Transverse colon (tissue), 4 donors: ENCODE measurements around the gene TAF5L. TPM values are rescaled to one million over a fixed set of nuclear protein-coding genes. Genes with fewer than 3 reads are reported as not detected.

Experiments
- DNase-seq: peaks from one replicate; pipeline ENCODE4 v3.0.0-alpha.2; 2019
- H3K27ac ChIP-seq, 4 donors: fragments of 200-600 bp; sonication (generic); 2 replicates each; pipeline ENCODE4 v1.5.1; 2016 to 2018; ENCODE audit warnings: inconsistent platforms in 4 of 4
- H3K27me3 ChIP-seq: fragments of 200-600 bp; sonication (generic); 2 replicates; pipeline ENCODE4 v1.5.1; 2017; ENCODE audit warnings: inconsistent platforms
- H3K36me3 ChIP-seq, 4 donors: fragments of 200-600 bp; sonication (generic); 2 replicates each; pipeline ENCODE4 v1.5.1; 2017 to 2019; ENCODE audit warnings: inconsistent platforms in 4 of 4
- H3K4me1 ChIP-seq, 4 donors: fragments of 200-600 bp; sonication (generic); 2 replicates each; pipeline ENCODE4 v1.5.1; 2017 to 2020; ENCODE audit warnings: inconsistent platforms in 4 of 4
- H3K4me3 ChIP-seq, 4 donors: fragments of 200-600 bp; sonication (generic); 1 replicate in 1 of 4; 2 replicates in 3 of 4; pipeline versions ENCODE4 v1.5.1 to v1.6.1; 2017 to 2019; ENCODE audit warnings: inconsistent platforms in 4 of 4
- H3K9me3 ChIP-seq, 2 donors: fragments of 200-600 bp; sonication (generic); 2 replicates each; pipeline ENCODE4 v1.5.1; 2017 to 2019; ENCODE audit warnings: inconsistent platforms in 2 of 2
- EP300 ChIP-seq: sonication (generic); formaldehyde crosslinking; IDR thresholded peaks from one replicate; pipeline ENCODE4 v1.6.1; 2017; ENCODE audit warnings: antibody characterized with exemption, low read depth
- POLR2A ChIP-seq: fragments of 450-650 bp; IDR thresholded peaks from one replicate; pipeline ENCODE4 v1.6.1; 2016; ENCODE audit warnings: antibody characterized with exemption, mild to moderate bottlenecking, moderate library complexity
- POLR2AphosphoS5 ChIP-seq, 3 donors: sonication (generic); formaldehyde crosslinking; IDR thresholded peaks; one replicate each; pipeline ENCODE4 v1.6.1; 2016; ENCODE audit warnings: antibody characterized with exemption in 3 of 3
- WGBS, 2 donors: methylation state at CpG; one replicate each; pipeline ENCODE4 v1.1.5; 2018; ENCODE audit warnings: low coverage in 1 of 2; 5-methylcytosine and 5-hydroxymethylcytosine counted together
- in situ Hi-C, 4 donors: fragments of 200-750 bp; cut with MboI; loops; one replicate each; pipeline versions ENCODE4 v1.15.0 to v1.15.1; 2017; ENCODE audit warnings: low sequenced_read_pairs in 3 of 4, low pct_ligation_motif_present in 1 of 4, low pct_unique_long_range_greater_than_20kb in 1 of 4
- intact Hi-C: fragments of 100-400 bp; cut with DNase I; formaldehyde crosslinking; loops from one replicate; pipeline ENCODE4 v1.15.1; 2023; ENCODE audit warnings: low total_unique reads
- total RNA-seq, 4 donors: library from RNA; depleted of rRNA; stranded (reverse); fragments of >200 nt; gene quantifications; one replicate each; pipeline ENCODE4 v1.1.0, GENCODE V29; 2016
- TF ChIP-seq, protein P1 (sequence below), 5 experiments: fragments of 200-600 bp in 3 of 5; fragments of 450-650 bp in 2 of 5; sonication (generic) in 3 of 5; IDR thresholded peaks; 1 replicate in 2 of 5; 2 replicates in 3 of 5; pipeline ENCODE4 v1.5.1; 2016 to 2017; ENCODE audit warnings: antibody characterized with exemption in 5 of 5, inconsistent platforms in 3 of 5, mild to moderate bottlenecking in 2 of 5, moderate library complexity in 1 of 5

TAF5L gene
- total RNA-seq, 4 donors from 2014 or later = 10.7 to 22.1 (median 15.4) TPM

DNA sequence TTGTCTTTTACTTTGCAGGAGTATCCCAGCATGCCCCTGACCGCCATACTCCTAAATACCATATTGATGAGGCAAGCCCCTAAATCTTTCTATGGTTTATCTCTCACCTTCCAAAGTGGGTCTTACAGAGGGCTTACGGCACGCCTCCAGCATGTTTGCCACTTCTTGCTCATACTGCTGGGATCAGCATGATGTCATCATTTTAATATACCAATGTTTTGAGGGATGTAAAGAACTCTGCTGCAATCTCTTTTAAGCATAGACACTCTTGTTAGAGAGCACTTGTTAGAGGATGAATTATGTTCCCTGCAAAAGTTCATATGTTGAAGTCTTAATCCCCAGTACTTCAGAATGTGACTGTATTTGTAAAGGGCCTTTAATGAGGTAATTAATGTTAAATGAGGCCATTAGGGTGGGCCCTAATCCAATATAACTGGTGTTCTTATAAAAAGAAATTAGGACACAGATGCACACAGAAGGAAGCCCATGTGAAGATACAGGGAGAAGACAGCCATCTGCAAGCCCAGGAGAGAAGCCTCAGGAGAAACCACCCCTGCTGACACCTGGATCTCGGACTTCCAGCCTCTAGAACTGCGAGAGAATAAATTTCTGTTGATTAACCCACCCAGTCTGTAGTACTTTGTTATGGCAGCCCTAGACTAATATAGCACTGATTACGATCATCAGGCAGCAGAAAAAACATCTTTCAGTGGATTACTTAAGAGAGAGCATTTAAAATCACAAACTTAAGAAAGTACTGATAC is 51.1 kb downstream of the TAF5L start:
- intact Hi-C loops (no loop called here), in situ Hi-C loops (loop anchor here in 1 of 4 donors (10.0 kb wide), 1 partner anchor 50 kb away; the partner anchor contains the start of genes TAF5L and URB2)
- Histone ChIP-seq H3K36me3 (no peaks in the 10 kb centered on the region), H3K27me3 (no peaks in the 10 kb centered on the region), H3K4me3 (no peak overlapping the region), H3K9me3 (no peaks in the 10 kb centered on the region), H3K27ac (no peak overlapping the region), H3K4me1 (peaks cover 5 to 36% (median 16%) of the 10 kb centered on the region in 4 donors)
- 96 to 100% methylated on average over 5 to 6 of the region's 6 CpGs for WGBS, 2 donors
- TF ChIP-seq POLR2AphosphoS5 (IDR thresholded peaks at IDR 0.05) (no peak), EP300 (no peak)
- no peak for DNase-seq

DNA sequence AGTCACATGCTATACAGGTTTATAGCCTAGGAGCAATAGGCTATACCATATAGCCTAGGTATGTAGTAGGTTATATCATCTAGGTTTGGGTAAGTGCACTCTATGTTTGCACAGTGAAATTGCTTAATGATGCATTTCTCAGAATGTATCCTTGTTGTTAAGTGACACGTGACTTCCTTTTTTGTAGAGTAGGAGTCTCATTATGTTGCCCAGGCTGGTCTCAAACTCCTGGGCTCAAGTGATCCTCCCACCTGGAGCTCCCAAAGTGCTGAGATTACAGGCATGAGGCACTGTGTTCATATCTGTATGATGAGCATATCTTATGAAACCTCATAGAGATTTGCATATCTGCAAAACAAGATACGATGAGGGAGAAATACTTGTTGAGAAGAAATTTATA is 53.6 kb downstream of the TAF5L start:
- Histone ChIP-seq H3K4me1 (peaks cover 0 to 21% (median 3%) of the 10 kb centered on the region in 4 donors), H3K9me3 (no peaks in the 10 kb centered on the region), H3K27me3 (no peaks in the 10 kb centered on the region), H3K27ac (peak overlapping the region in 2 of 4 donors; percentile 5 to 23), H3K4me3 (no peak overlapping the region), H3K36me3 (no peaks in the 10 kb centered on the region)
- TF ChIP-seq POLR2AphosphoS5 (IDR thresholded peaks at IDR 0.05) (peak in 1 of 3 donors; percentile 14), POLR2A (no peak), EP300 (no peak)
- TF ChIP-seq, protein P1, sequence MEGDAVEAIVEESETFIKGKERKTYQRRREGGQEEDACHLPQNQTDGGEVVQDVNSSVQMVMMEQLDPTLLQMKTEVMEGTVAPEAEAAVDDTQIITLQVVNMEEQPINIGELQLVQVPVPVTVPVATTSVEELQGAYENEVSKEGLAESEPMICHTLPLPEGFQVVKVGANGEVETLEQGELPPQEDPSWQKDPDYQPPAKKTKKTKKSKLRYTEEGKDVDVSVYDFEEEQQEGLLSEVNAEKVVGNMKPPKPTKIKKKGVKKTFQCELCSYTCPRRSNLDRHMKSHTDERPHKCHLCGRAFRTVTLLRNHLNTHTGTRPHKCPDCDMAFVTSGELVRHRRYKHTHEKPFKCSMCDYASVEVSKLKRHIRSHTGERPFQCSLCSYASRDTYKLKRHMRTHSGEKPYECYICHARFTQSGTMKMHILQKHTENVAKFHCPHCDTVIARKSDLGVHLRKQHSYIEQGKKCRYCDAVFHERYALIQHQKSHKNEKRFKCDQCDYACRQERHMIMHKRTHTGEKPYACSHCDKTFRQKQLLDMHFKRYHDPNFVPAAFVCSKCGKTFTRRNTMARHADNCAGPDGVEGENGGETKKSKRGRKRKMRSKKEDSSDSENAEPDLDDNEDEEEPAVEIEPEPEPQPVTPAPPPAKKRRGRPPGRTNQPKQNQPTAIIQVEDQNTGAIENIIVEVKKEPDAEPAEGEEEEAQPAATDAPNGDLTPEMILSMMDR (IDR thresholded peaks at IDR 0.05) = no peak
- intact Hi-C loops = no loop called here
- in situ Hi-C loops = loop anchor here in 1 of 4 donors (10.0 kb wide), 1 partner anchor 53 kb away; the partner anchor contains the start of genes TAF5L and URB2
- WGBS, 2 donors = 33% methylated on average over 1 to 2 of the region's 2 CpGs
- DNase-seq = no peak

DNA sequence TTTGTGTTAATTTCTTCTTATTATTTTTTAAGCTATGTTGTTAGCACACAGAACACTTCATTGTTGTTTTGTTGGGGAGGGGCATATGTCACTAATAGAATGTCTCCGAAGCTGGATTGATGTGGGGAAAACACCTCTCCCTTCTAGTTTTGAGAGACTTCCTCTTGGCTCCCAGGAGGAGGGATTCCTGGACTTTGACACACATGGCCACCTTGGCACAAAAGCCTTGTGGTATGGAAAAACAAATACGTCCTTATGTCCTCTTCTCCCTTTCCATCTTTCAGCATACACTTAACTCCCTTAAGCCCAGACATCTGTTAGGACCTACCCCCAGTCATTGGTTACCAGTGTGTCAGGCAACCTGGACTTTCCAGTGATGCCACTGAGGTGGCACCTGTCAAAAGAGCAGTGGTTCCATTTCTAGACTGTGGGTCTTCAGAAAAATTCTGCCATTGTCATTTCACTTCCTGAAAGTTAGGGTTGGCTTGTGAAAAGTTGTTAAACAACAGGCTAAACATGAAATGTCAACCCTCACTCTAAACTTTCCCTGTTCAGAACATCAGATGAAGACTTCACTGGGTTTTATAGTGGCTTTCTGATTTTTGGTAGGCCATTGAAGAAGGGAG is 54.9 kb downstream of the TAF5L start:
- no peak for DNase-seq
- WGBS, 2 donors = 13 to 26% methylated on average over 2 of the region's 2 CpGs
- Histone ChIP-seq H3K27ac (peak overlapping the region in 2 of 4 donors; percentile 4 to 21), H3K9me3 (no peaks in the 10 kb centered on the region), H3K27me3 (no peaks in the 10 kb centered on the region), H3K36me3 (no peaks in the 10 kb centered on the region), H3K4me3 (no peak overlapping the region), H3K4me1 (peaks cover 0 to 21% (median 3%) of the 10 kb centered on the region in 4 donors)
- TF ChIP-seq, protein P1 (IDR thresholded peaks at IDR 0.05) = no peak
- TF ChIP-seq POLR2A (no peak), EP300 (no peak), POLR2AphosphoS5 (IDR thresholded peaks at IDR 0.05) (no peak)
- intact Hi-C loops = no loop called here
- in situ Hi-C loops = loop anchor here in 1 of 4 donors (10.0 kb wide), 1 partner anchor 54 kb away; the partner anchor contains the start of genes TAF5L and URB2

DNA sequence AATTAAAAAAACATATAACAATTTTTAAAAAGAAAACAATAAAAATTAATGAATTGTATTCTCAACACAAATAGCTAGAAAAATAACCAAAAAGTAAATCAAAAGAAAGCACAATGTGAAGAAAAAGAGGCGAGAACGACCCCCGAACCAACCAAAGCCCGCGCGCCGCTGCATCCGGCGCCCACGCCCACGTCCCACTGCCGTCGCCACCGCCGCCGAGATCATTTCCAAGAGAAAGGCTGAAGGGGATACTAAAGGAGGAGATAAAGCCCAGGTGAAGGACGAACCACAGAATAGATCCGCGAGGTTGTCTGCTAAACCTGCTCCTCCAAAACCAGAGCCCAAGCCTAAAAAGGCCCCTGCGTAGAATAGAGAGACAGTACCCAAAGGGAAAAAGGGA is 55.6 kb downstream of the TAF5L start:
- in situ Hi-C loops (loop anchor here in 1 of 4 donors (10.0 kb wide), 1 partner anchor 54 kb away; the partner anchor contains the start of genes TAF5L and URB2), intact Hi-C loops (no loop called here)
- Histone ChIP-seq H3K4me1 (peaks cover 0 to 21% (median 3%) of the 10 kb centered on the region in 4 donors), H3K27me3 (no peaks in the 10 kb centered on the region), H3K27ac (peak overlapping the region in 1 of 4 donors; percentile 4), H3K4me3 (no peak overlapping the region), H3K36me3 (no peaks in the 10 kb centered on the region), H3K9me3 (no peaks in the 10 kb centered on the region)
- DNase-seq = no peak
- WGBS, 2 donors = 84 to 87% methylated on average over 20 of the region's 20 CpGs
- TF ChIP-seq, protein P1 (IDR thresholded peaks at IDR 0.05) = no peak
- TF ChIP-seq POLR2A (no peak), EP300 (no peak), POLR2AphosphoS5 (IDR thresholded peaks at IDR 0.05) (no peak)
